Endodermal cell (in vitro differentiated cells): ENCODE data around the gene ASTN1. TPM values are rescaled to one million over a fixed set of nuclear protein-coding genes. Genes with fewer than 3 reads are reported as not detected.

Source experiments
- DNase-seq: peaks from one replicate; pipeline ENCODE4 v3.0.0-alpha.2; 2017
- H3K27ac ChIP-seq: 2 replicates; pipeline ENCODE4 v1.5.1; 2013; ENCODE audit warnings: mild to moderate bottlenecking, low read depth, low read length, moderate library complexity
- H3K27me3 ChIP-seq: 2 replicates; pipeline ENCODE4 v1.6.1; 2013; ENCODE audit warnings: mild to moderate bottlenecking, low read length, moderate library complexity; ENCODE audit not compliant: insufficient read depth, control insufficient read depth, poor library complexity, severe bottlenecking
- H3K36me3 ChIP-seq: 2 replicates; pipeline ENCODE4 v1.7.0; 2013; ENCODE audit warnings: mild to moderate bottlenecking, low read length, moderate library complexity; ENCODE audit not compliant: control insufficient read depth, insufficient read depth
- H3K4me1 ChIP-seq: one replicate; pipeline ENCODE4 v1.7.0; 2013; ENCODE audit warnings: low read length; ENCODE audit not compliant: control insufficient read depth, insufficient read depth
- H3K4me3 ChIP-seq: 2 replicates; pipeline ENCODE4 v1.5.1; 2013; ENCODE audit warnings: mild to moderate bottlenecking, low read length, moderate library complexity
- H3K9ac ChIP-seq: 2 replicates; pipeline ENCODE4 v1.6.1; 2013; ENCODE audit warnings: mild to moderate bottlenecking, low read length, moderate library complexity; ENCODE audit not compliant: poor library complexity, severe bottlenecking; ENCODE audit errors: extremely low read depth
- H3K9me3 ChIP-seq: 2 replicates; pipeline ENCODE4 v1.6.1; 2013; ENCODE audit warnings: mild to moderate bottlenecking, low read length, moderate library complexity; ENCODE audit not compliant: control insufficient read depth
- H3K27ac Mint-ChIP-seq: 2 replicates; pipeline ENCODE4 v1.8.0; 2020; ENCODE audit warnings: mixed read lengths
- H3K27me3 Mint-ChIP-seq: 2 replicates; pipeline ENCODE4 v1.8.0; 2021; ENCODE audit warnings: mild to moderate bottlenecking, mixed read lengths; ENCODE audit not compliant: insufficient read depth
- H3K36me3 Mint-ChIP-seq: 2 replicates; pipeline ENCODE4 v1.8.0; 2020; ENCODE audit warnings: low read depth, mixed read lengths
- H3K4me1 Mint-ChIP-seq: 2 replicates; pipeline ENCODE4 v1.8.0; 2020; ENCODE audit warnings: mixed read lengths
- H3K4me3 Mint-ChIP-seq: 2 replicates; pipeline ENCODE4 v1.8.0; 2020; ENCODE audit warnings: mild to moderate bottlenecking, moderate library complexity, mixed read lengths
- H3K9me3 Mint-ChIP-seq: 2 replicates; pipeline ENCODE4 v1.8.0; 2020; ENCODE audit warnings: mild to moderate bottlenecking, mixed read lengths
- CTCF ChIP-seq: fragments of 200-600 bp; sonication (generic); conservative IDR thresholded peaks from 2 replicates; pipeline ENCODE4 v1.5.0; 2021; ENCODE audit warnings: antibody characterized with exemption, mild to moderate bottlenecking
- WGBS, 2 experiments: methylation state at CpG; one replicate each; pipeline versions ENCODE4 v1.1.5 to v1.1.7; 2013; ENCODE audit warnings: missing lambda C conversion rate in 2 of 2, mixed read lengths in 1 of 2; ENCODE audit not compliant: insufficient coverage in 1 of 2, insufficient read length in 1 of 2; 5-methylcytosine and 5-hydroxymethylcytosine counted together
- total RNA-seq, 2 donors: library from RNA; stranded (reverse); fragmentation: NEBNext Ultra II Directional in 1 of 2; extraction: Animal tissue kit (Norgen Biotek cat#: 25700) in 1 of 2; gene quantifications; 2 replicates in 1 of 2; 3 replicates in 1 of 2; pipeline ENCODE4 v1.2.1, GENCODE V29; 2021

The ASTN1 gene
- total RNA-seq, 2 donors from 2014 or later = 0.31 to 0.70 TPM

GRCh38 chr1:177043597-177043996, 120.9 kb downstream of the ASTN1 start:
- Histone ChIP-seq H3K4me1 (peaks cover 13% of the 10 kb centered on the region), H3K9me3 (no peaks in the 10 kb centered on the region), H3K36me3 (no peaks in the 10 kb centered on the region), H3K27ac (no peak overlapping the region), H3K9ac (no peak overlapping the region), H3K27me3 (peaks cover 87% of the 10 kb centered on the region), H3K4me3 (no peak overlapping the region)
- WGBS, 2 experiments = 89 to 96% methylated on average over 4 of the region's 5 CpGs
- Mint-ChIP-seq H3K27me3 (peaks cover 84% of the 10 kb centered on the region), H3K36me3 (no peaks in the 10 kb centered on the region), H3K4me1 (peaks cover 35% of the 10 kb centered on the region), H3K27ac (no peak overlapping the region), H3K9me3 (no peaks in the 10 kb centered on the region), H3K4me3 (no peak overlapping the region)
- TF ChIP-seq CTCF = no peak
- no peak for DNase-seq

GRCh38 chr1:177035586-177035985, 128.9 kb downstream of the ASTN1 start:
- H3K36me3 ChIP-seq = no peaks in the 10 kb centered on the region
- Mint-ChIP-seq H3K4me1 (peaks cover 23% of the 10 kb centered on the region), H3K9me3 (no peaks in the 10 kb centered on the region), H3K27me3 (peaks cover 40% of the 10 kb centered on the region), H3K36me3 (no peaks in the 10 kb centered on the region), H3K4me3 (no peak overlapping the region), H3K27ac (no peak overlapping the region)
- H3K27me3 ChIP-seq = peaks cover 42% of the 10 kb centered on the region
- DNase-seq = no peak
- no peak for TF ChIP-seq CTCF
- no peak overlapping the region for H3K9ac ChIP-seq
- no peaks in the 10 kb centered on the region for H3K9me3 ChIP-seq
- no peak overlapping the region for H3K27ac ChIP-seq
- H3K4me1 ChIP-seq = no peaks in the 10 kb centered on the region
- no peak overlapping the region for H3K4me3 ChIP-seq

GRCh38 chr1:177033628-177034027, 130.9 kb downstream of the ASTN1 start:
- Histone ChIP-seq H3K27ac (no peak overlapping the region), H3K4me3 (no peak overlapping the region), H3K36me3 (no peaks in the 10 kb centered on the region), H3K4me1 (no peaks in the 10 kb centered on the region), H3K9me3 (no peaks in the 10 kb centered on the region), H3K9ac (no peak overlapping the region), H3K27me3 (peaks cover 22% of the 10 kb centered on the region)
- DNase-seq = no peak
- Mint-ChIP-seq H3K4me3 (no peak overlapping the region), H3K27me3 (peaks cover 31% of the 10 kb centered on the region), H3K27ac (no peak overlapping the region), H3K4me1 (peaks cover 23% of the 10 kb centered on the region), H3K9me3 (no peaks in the 10 kb centered on the region), H3K36me3 (no peaks in the 10 kb centered on the region)
- WGBS, 2 experiments = 89 to 90% methylated on average over 6 of the region's 6 CpGs
- no peak for TF ChIP-seq CTCF
